Osteocyte (in vitro differentiated cells): ENCODE data around the gene SSBP3. TPM values are rescaled to one million over a fixed set of nuclear protein-coding genes. Genes with fewer than 3 reads are reported as not detected.
A peak's percentile ranks its signal among the peaks of the same experiment; 100 is the strongest.

ENCODE experiments used
- DNase-seq: peaks from one replicate; pipeline ENCODE4 v3.0.0; 2021; ENCODE audit warnings: mixed read lengths; ENCODE audit not compliant: unreplicated experiment; ENCODE audit errors: extremely low spot score
- H3K27ac Mint-ChIP-seq: one replicate; pipeline ENCODE4 v1.8.0; 2021; ENCODE audit warnings: mild to moderate bottlenecking, mixed read lengths; ENCODE audit not compliant: unreplicated experiment
- H3K27me3 Mint-ChIP-seq: one replicate; pipeline ENCODE4 v1.8.0; 2021; ENCODE audit warnings: mixed read lengths; ENCODE audit not compliant: unreplicated experiment
- H3K36me3 Mint-ChIP-seq: one replicate; pipeline ENCODE4 v1.8.0; 2021; ENCODE audit warnings: mixed read lengths; ENCODE audit not compliant: unreplicated experiment
- H3K4me1 Mint-ChIP-seq: one replicate; pipeline ENCODE4 v1.8.0; 2021; ENCODE audit warnings: mixed read lengths; ENCODE audit not compliant: unreplicated experiment
- H3K4me3 Mint-ChIP-seq: one replicate; pipeline ENCODE4 v1.8.0; 2021; ENCODE audit warnings: mild to moderate bottlenecking, moderate library complexity, mixed read lengths; ENCODE audit not compliant: unreplicated experiment
- H3K9me3 Mint-ChIP-seq: one replicate; pipeline ENCODE4 v1.8.0; 2021; ENCODE audit warnings: mixed read lengths; ENCODE audit not compliant: unreplicated experiment
- CTCF ChIP-seq: fragments of 200-600 bp; sonication (generic); IDR thresholded peaks from 2 replicates; pipeline ENCODE4 v1.5.0; 2021; ENCODE audit warnings: antibody characterized with exemption, mild to moderate bottlenecking, moderate library complexity
- total RNA-seq: library from RNA; stranded (reverse); gene quantifications from 2 replicates; pipeline ENCODE4 v1.2.1, GENCODE V29; 2021

Gene SSBP3
- total RNA-seq, 1 donor from 2014 or later, result 56.4 TPM

- Mint-ChIP-seq H3K27ac (no peak overlapping the region), H3K36me3 (peaks cover 45% of the 10 kb centered on the region), H3K4me1 (peaks cover 5% of the 10 kb centered on the region), H3K27me3 (no peaks in the 10 kb centered on the region), H3K4me3 (no peak overlapping the region), H3K9me3 (no peaks in the 10 kb centered on the region)
- TF ChIP-seq CTCF, result no peak
- no peak for DNase-seq
These were observed 198.9 kb downstream of the SSBP3 start for GRCh38 chr1:54207287-54207686.

GRCh38 chr1:54204199-54204598 lies 202.0 kb downstream of the SSBP3 start:
- Mint-ChIP-seq H3K4me1 (peaks cover 26% of the 10 kb centered on the region), H3K9me3 (no peaks in the 10 kb centered on the region), H3K27me3 (no peaks in the 10 kb centered on the region), H3K27ac (no peak overlapping the region), H3K4me3 (no peak overlapping the region), H3K36me3 (peaks cover 26% of the 10 kb centered on the region)
- DNase-seq, result no peak
- no peak for TF ChIP-seq CTCF

GRCh38 chr1:54200519-54200997 lies 205.6 kb downstream of the SSBP3 start:
- Mint-ChIP-seq H3K4me1 (peaks cover 28% of the 10 kb centered on the region), H3K27ac (peak overlapping the region; percentile 84), H3K36me3 (peaks cover 9% of the 10 kb centered on the region), H3K4me3 (peak overlapping the region; percentile 87), H3K27me3 (no peaks in the 10 kb centered on the region), H3K9me3 (no peaks in the 10 kb centered on the region)
- DNase-seq, result no peak
- TF ChIP-seq CTCF, result no peak

GRCh38 chr1:54199765-54200518 lies 206.3 kb downstream of the SSBP3 start, which contains the start of the genes CYB5RL and MRPL37:
Gene CYB5RL, minus strand, starts transcription at chr1:54200030. Its CDS starts 4,414 bp downstream, at chr1:54195616.
Gene MRPL37, plus strand, starts transcription at chr1:54200167. Its CDS starts 77 bp downstream, at chr1:54200244.
- peak; percentile 95 for DNase-seq
- Mint-ChIP-seq H3K4me1 (peaks cover 28% of the 10 kb centered on the region), H3K27me3 (no peaks in the 10 kb centered on the region), H3K27ac (peak within 1 kb of the TSS; percentile 84), H3K4me3 (peak within 1 kb of the TSS; percentile 87), H3K36me3 (peaks cover 6% of the 10 kb centered on the region), H3K9me3 (no peaks in the 10 kb centered on the region)
- TF ChIP-seq CTCF, result no peak

GRCh38 chr1:54199151-54199764 lies 206.9 kb downstream of the SSBP3 start:
- Mint-ChIP-seq H3K36me3 (peaks cover 9% of the 10 kb centered on the region), H3K4me1 (peaks cover 28% of the 10 kb centered on the region), H3K27ac (peak overlapping the region; percentile 60), H3K9me3 (no peaks in the 10 kb centered on the region), H3K27me3 (no peaks in the 10 kb centered on the region), H3K4me3 (peak overlapping the region; percentile 87)
- DNase-seq, result no peak
- no peak for TF ChIP-seq CTCF
